Measurements from ENCODE around the gene EEA1. TPM values are rescaled to one million over a fixed set of nuclear protein-coding genes. Genes with fewer than 3 reads are reported as not detected.

The EEA1 gene
- polyA plus RNA-seq, 1 donor from 2014 or later, result 5.6 TPM

DNA sequence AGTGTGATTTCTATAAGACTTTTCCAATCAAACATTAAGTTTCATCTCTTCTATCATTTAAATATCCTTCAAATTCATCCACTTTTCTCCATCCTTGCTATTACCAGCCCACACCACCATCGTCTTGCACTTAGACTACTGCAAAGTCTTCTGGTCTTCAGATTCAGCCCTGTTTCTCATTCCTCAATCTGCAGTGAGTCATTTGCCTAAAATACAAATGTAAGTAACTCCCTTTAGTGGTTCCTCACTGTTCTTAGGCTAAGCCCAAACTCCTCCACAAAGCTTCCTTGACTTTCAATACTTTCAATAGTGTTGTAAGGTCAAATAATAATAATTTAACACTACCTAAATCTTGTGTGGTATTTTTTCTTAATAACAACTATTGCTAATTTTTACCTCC lies 143.1 kb downstream of the EEA1 start:
- no peak overlapping the region for H3K27ac ChIP-seq (ENCODE audit: low read length)
- TF ChIP-seq, protein P1, sequence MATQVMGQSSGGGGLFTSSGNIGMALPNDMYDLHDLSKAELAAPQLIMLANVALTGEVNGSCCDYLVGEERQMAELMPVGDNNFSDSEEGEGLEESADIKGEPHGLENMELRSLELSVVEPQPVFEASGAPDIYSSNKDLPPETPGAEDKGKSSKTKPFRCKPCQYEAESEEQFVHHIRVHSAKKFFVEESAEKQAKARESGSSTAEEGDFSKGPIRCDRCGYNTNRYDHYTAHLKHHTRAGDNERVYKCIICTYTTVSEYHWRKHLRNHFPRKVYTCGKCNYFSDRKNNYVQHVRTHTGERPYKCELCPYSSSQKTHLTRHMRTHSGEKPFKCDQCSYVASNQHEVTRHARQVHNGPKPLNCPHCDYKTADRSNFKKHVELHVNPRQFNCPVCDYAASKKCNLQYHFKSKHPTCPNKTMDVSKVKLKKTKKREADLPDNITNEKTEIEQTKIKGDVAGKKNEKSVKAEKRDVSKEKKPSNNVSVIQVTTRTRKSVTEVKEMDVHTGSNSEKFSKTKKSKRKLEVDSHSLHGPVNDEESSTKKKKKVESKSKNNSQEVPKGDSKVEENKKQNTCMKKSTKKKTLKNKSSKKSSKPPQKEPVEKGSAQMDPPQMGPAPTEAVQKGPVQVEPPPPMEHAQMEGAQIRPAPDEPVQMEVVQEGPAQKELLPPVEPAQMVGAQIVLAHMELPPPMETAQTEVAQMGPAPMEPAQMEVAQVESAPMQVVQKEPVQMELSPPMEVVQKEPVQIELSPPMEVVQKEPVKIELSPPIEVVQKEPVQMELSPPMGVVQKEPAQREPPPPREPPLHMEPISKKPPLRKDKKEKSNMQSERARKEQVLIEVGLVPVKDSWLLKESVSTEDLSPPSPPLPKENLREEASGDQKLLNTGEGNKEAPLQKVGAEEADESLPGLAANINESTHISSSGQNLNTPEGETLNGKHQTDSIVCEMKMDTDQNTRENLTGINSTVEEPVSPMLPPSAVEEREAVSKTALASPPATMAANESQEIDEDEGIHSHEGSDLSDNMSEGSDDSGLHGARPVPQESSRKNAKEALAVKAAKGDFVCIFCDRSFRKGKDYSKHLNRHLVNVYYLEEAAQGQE (IDR thresholded peaks at IDR 0.05; ENCODE audit: borderline replicate concordance), result no peak
- TF ChIP-seq EP300 (conservative IDR thresholded peaks at IDR 0.05; ENCODE audit: poor library complexity, severe bottlenecking) (no peak), EZH2 (IDR thresholded peaks at IDR 0.05; ENCODE audit: borderline replicate concordance, insufficient read depth, low read length, poor library complexity, severe bottlenecking) (no peak), RAD21 (conservative IDR thresholded peaks at IDR 0.05) (no peak), POLR2AphosphoS5 (IDR thresholded peaks at IDR 0.05) (no peak), MXI1 (conservative IDR thresholded peaks at IDR 0.05; ENCODE audit: poor library complexity, severe bottlenecking) (no peak), TAF1 (IDR thresholded peaks at IDR 0.05; ENCODE audit: low read depth) (no peak), SMC3 (conservative IDR thresholded peaks at IDR 0.05; ENCODE audit: poor library complexity) (no peak)
- TF ChIP-seq, protein P2, sequence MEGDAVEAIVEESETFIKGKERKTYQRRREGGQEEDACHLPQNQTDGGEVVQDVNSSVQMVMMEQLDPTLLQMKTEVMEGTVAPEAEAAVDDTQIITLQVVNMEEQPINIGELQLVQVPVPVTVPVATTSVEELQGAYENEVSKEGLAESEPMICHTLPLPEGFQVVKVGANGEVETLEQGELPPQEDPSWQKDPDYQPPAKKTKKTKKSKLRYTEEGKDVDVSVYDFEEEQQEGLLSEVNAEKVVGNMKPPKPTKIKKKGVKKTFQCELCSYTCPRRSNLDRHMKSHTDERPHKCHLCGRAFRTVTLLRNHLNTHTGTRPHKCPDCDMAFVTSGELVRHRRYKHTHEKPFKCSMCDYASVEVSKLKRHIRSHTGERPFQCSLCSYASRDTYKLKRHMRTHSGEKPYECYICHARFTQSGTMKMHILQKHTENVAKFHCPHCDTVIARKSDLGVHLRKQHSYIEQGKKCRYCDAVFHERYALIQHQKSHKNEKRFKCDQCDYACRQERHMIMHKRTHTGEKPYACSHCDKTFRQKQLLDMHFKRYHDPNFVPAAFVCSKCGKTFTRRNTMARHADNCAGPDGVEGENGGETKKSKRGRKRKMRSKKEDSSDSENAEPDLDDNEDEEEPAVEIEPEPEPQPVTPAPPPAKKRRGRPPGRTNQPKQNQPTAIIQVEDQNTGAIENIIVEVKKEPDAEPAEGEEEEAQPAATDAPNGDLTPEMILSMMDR (IDR thresholded peaks at IDR 0.05; ENCODE audit: poor library complexity, severe bottlenecking), result no peak
- no peaks in the 10 kb centered on the region for H3K9me3 ChIP-seq (ENCODE audit: low read length)

DNA sequence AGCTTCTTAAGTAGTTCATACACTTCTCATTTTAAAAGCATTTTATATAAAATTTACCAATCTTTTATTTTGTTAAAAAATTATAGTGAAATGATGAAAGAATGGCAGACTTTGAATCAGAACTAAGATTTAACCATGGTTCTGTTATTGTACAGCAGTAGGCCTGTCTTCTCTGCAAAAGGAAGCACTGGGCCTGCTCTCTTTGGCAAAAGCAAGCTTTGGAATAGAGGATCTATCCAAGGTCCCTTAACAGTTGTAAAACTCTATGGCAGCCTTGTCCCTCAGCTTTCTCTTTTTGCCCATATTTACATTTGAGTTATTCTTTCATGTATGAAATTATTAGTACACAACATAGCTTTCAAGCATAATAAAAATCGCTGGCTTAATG lies 143.5 kb downstream of the EEA1 start:
- H3K9me3 ChIP-seq (ENCODE audit: low read length), result no peaks in the 10 kb centered on the region
- no peaks in the 10 kb centered on the region for H3F3A ChIP-seq (ENCODE audit: insufficient read depth, low read length, poor library complexity, severe bottlenecking)
- TF ChIP-seq MXI1 (conservative IDR thresholded peaks at IDR 0.05; ENCODE audit: poor library complexity, severe bottlenecking), result no peak
- TF ChIP-seq EP300 (conservative IDR thresholded peaks at IDR 0.05; ENCODE audit: poor library complexity, severe bottlenecking), result no peak
- no peak for TF ChIP-seq POLR2AphosphoS5 (IDR thresholded peaks at IDR 0.05)
- TF ChIP-seq EZH2 (IDR thresholded peaks at IDR 0.05; ENCODE audit: borderline replicate concordance, insufficient read depth, low read length, poor library complexity, severe bottlenecking), result no peak
- TF ChIP-seq SMC3 (conservative IDR thresholded peaks at IDR 0.05; ENCODE audit: poor library complexity), result no peak
- TF ChIP-seq RAD21 (conservative IDR thresholded peaks at IDR 0.05), result no peak
- TF ChIP-seq, protein P2 (IDR thresholded peaks at IDR 0.05; ENCODE audit: poor library complexity, severe bottlenecking), result no peak
- TF ChIP-seq, protein P1 (IDR thresholded peaks at IDR 0.05; ENCODE audit: borderline replicate concordance), result no peak
- TF ChIP-seq TAF1 (IDR thresholded peaks at IDR 0.05; ENCODE audit: low read depth), result no peak
- no peak overlapping the region for H3K4me2 ChIP-seq (ENCODE audit: low read length)
- no peaks in the 10 kb centered on the region for H3K79me2 ChIP-seq (replicated peaks; ENCODE audit: insufficient read depth, low read length)
- no peak overlapping the region for H3K27ac ChIP-seq (ENCODE audit: low read length)
- H4K20me1 ChIP-seq (ENCODE audit: insufficient read depth), result no peaks in the 10 kb centered on the region
- no peaks in the 10 kb centered on the region for H3K36me3 ChIP-seq (ENCODE audit: insufficient read depth, low read length)
- H3K9me2 ChIP-seq (ENCODE audit: insufficient read depth, low read length), result no peaks in the 10 kb centered on the region
- H3K9ac ChIP-seq (ENCODE audit: low read length), result no peak overlapping the region
- no peak overlapping the region for H3K4me3 ChIP-seq (ENCODE audit: low read length)
- no peak overlapping the region for H2AFZ ChIP-seq (ENCODE audit: low read depth, low read length)
- no peaks in the 10 kb centered on the region for H3K27me3 ChIP-seq (ENCODE audit: insufficient read depth, low read depth, low read length)

More for the DNA sequence above, 143.1 kb downstream of the EEA1 start:
- Histone ChIP-seq H4K20me1 (ENCODE audit: insufficient read depth) (no peaks in the 10 kb centered on the region), H3K79me2 (replicated peaks; ENCODE audit: insufficient read depth, low read length) (no peaks in the 10 kb centered on the region), H3K27me3 (ENCODE audit: insufficient read depth, low read depth, low read length) (no peaks in the 10 kb centered on the region), H3K36me3 (ENCODE audit: insufficient read depth, low read length) (no peaks in the 10 kb centered on the region), H3F3A (ENCODE audit: insufficient read depth, low read length, poor library complexity, severe bottlenecking) (no peaks in the 10 kb centered on the region), H3K4me3 (ENCODE audit: low read length) (no peak overlapping the region), H3K4me2 (ENCODE audit: low read length) (no peak overlapping the region), H2AFZ (ENCODE audit: low read depth, low read length) (no peak overlapping the region), H3K9ac (ENCODE audit: low read length) (no peak overlapping the region), H3K9me2 (ENCODE audit: insufficient read depth, low read length) (no peaks in the 10 kb centered on the region)

All from neural cell (in vitro differentiated cells).